Calu3 (cell line): ENCODE results near the gene ZNF691. TPM values are rescaled to one million over a fixed set of nuclear protein-coding genes. Genes with fewer than 3 reads are reported as not detected.
"Not testable (repeated sequence)": the region's sequence is repeated elsewhere in the genome, so short reads cannot be mapped to it uniquely, and the experiment has no call there.

Source experiments
- BruUV-seq: library from RNA; stranded (reverse); fragments of 400-500 nt; replicated peaks from 2 replicates; lab custom pipeline; 2021; lab: Mats Ljungman, UMichigan
- CTCF ChIA-PET: fragments of 300-600 bp; sonication (Branson Sonifier 250); formaldehyde crosslinking; loops from one replicate; lab custom pipeline; 2022; ENCODE audit warnings: antibody characterized with exemption; lab: Charles Lee
- DNase-seq: peaks from one replicate; pipeline ENCODE4 v3.0.0; 2022
- H3K27ac Mint-ChIP-seq: one replicate; pipeline ENCODE4 v1.8.0; 2022; ENCODE audit warnings: mixed read lengths; ENCODE audit not compliant: unreplicated experiment
- H3K27me3 Mint-ChIP-seq: one replicate; pipeline ENCODE4 v1.8.0; 2022; ENCODE audit warnings: mixed read lengths; ENCODE audit not compliant: unreplicated experiment
- H3K36me3 Mint-ChIP-seq: one replicate; pipeline ENCODE4 v1.8.0; 2022; ENCODE audit warnings: mild to moderate bottlenecking, moderate library complexity, mixed read lengths; ENCODE audit not compliant: insufficient read depth, unreplicated experiment
- H3K4me1 Mint-ChIP-seq: one replicate; pipeline ENCODE4 v1.8.0; 2022; ENCODE audit warnings: mild to moderate bottlenecking, low read depth, mixed read lengths; ENCODE audit not compliant: unreplicated experiment
- H3K4me3 Mint-ChIP-seq: one replicate; pipeline ENCODE4 v1.8.0; 2022; ENCODE audit warnings: mild to moderate bottlenecking, low read depth, moderate library complexity, mixed read lengths; ENCODE audit not compliant: unreplicated experiment
- H3K9me3 Mint-ChIP-seq: one replicate; pipeline ENCODE4 v1.8.0; 2022; ENCODE audit warnings: low read depth, mixed read lengths; ENCODE audit not compliant: unreplicated experiment
- CTCF ChIP-seq: fragments of 200-600 bp; IDR thresholded peaks from one replicate; pipeline ENCODE4 v1.8.0; 2022; ENCODE audit warnings: antibody characterized with exemption; ENCODE audit not compliant: unreplicated experiment
- intact Hi-C: fragments of 100-400 bp; cut with micrococcal nuclease; formaldehyde crosslinking; loops from one replicate; pipeline ENCODE4 v1.10.0; 2022; ENCODE audit not compliant: unreplicated experiment
- total RNA-seq: library from RNA; stranded (reverse); gene quantifications from 2 replicates; pipeline ENCODE4 v1.2.3, GENCODE V29; 2022

The ZNF691 gene
- total RNA-seq, 1 experiment from 2014 or later, result 12.0 TPM

GRCh38 chr1:42861014-42861399 lies 14.6 kb downstream of the ZNF691 start:
- DNase-seq, result no peak
- H3K9me3 Mint-ChIP-seq, result peaks cover 14% of the 10 kb centered on the region
- peaks cover 72% of the 10 kb centered on the region for H3K27me3 Mint-ChIP-seq
- no peaks in the 10 kb centered on the region for H3K4me1 Mint-ChIP-seq
- no peak overlapping the region for H3K4me3 Mint-ChIP-seq
- CTCF ChIA-PET, result no interaction called here
- no peak overlapping the region for H3K27ac Mint-ChIP-seq
- no TSS peak for BruUV-seq
- intact Hi-C loops, result no loop called here
- H3K36me3 Mint-ChIP-seq, result no peaks in the 10 kb centered on the region
- no peak for TF ChIP-seq CTCF

GRCh38 chr1:42866549-42866948 lies 20.1 kb downstream of the ZNF691 start:
- peaks cover 99% of the 10 kb centered on the region for H3K27me3 Mint-ChIP-seq
- no peaks in the 10 kb centered on the region for H3K9me3 Mint-ChIP-seq
- TF ChIP-seq CTCF, result no peak
- CTCF ChIA-PET, result no interaction called here
- no peak overlapping the region for H3K4me3 Mint-ChIP-seq
- intact Hi-C loops, result no loop called here
- no peaks in the 10 kb centered on the region for H3K36me3 Mint-ChIP-seq
- no TSS peak for BruUV-seq
- no peak overlapping the region for H3K27ac Mint-ChIP-seq
- no peaks in the 10 kb centered on the region for H3K4me1 Mint-ChIP-seq
- no peak for DNase-seq

- CTCF ChIA-PET, intact Hi-C loops, BruUV-seq, DNase-seq, H3K36me3 Mint-ChIP-seq, H3K9me3 Mint-ChIP-seq, H3K4me1 Mint-ChIP-seq, H3K27ac Mint-ChIP-seq, H3K4me3 Mint-ChIP-seq: not testable (repeated sequence)
- peaks cover 94% of the 10 kb centered on the region for H3K27me3 Mint-ChIP-seq
These were observed 22.1 kb downstream of the ZNF691 start for GRCh38 chr1:42868466-42868865.

GRCh38 chr1:42869254-42869653 lies 22.8 kb downstream of the ZNF691 start:
- H3K4me3 Mint-ChIP-seq, H3K4me1 Mint-ChIP-seq, DNase-seq, intact Hi-C loops, CTCF ChIA-PET, BruUV-seq, H3K27ac Mint-ChIP-seq, H3K9me3 Mint-ChIP-seq, H3K36me3 Mint-ChIP-seq: not testable (repeated sequence)
- peaks cover 91% of the 10 kb centered on the region for H3K27me3 Mint-ChIP-seq

GRCh38 chr1:42869751-42870150 lies 23.3 kb downstream of the ZNF691 start:
- H3K27ac Mint-ChIP-seq, H3K4me1 Mint-ChIP-seq, intact Hi-C loops, H3K4me3 Mint-ChIP-seq, H3K36me3 Mint-ChIP-seq, H3K9me3 Mint-ChIP-seq, CTCF ChIA-PET, DNase-seq, BruUV-seq: not testable (repeated sequence)
- peaks cover 91% of the 10 kb centered on the region for H3K27me3 Mint-ChIP-seq

- BruUV-seq, H3K4me1 Mint-ChIP-seq, H3K36me3 Mint-ChIP-seq, H3K4me3 Mint-ChIP-seq, intact Hi-C loops, H3K9me3 Mint-ChIP-seq, H3K27ac Mint-ChIP-seq, DNase-seq, CTCF ChIA-PET: not testable (repeated sequence)
- H3K27me3 Mint-ChIP-seq, result peaks cover 91% of the 10 kb centered on the region
These were observed 26.7 kb downstream of the ZNF691 start for GRCh38 chr1:42873108-42873507.
